KG1 (cell line): Measurements from ENCODE around the gene APOBEC3C.
"Not testable (repeated sequence)": the region's sequence is repeated elsewhere in the genome, so short reads cannot be mapped to it uniquely, and the experiment has no call there.

ENCODE experiments used
- DNase-seq: peaks from one replicate; lab custom pipeline; 2025; lab: John Stamatoyannopoulos, UW

APOBEC3C gene

GRCh38 chr22:39021552-39022250 lies 7.6 kb downstream of the APOBEC3C start:
- no peak for DNase-seq

- DNase-seq = no peak
Measured at GRCh38 chr22:39024519-39025308, 10.7 kb downstream of the APOBEC3C start.

- DNase-seq = no peak
Measured at GRCh38 chr22:39026509-39027150, 12.6 kb downstream of the APOBEC3C start.

GRCh38 chr22:39027717-39028116 lies 13.7 kb downstream of the APOBEC3C start:
- DNase-seq = no peak

- no peak for DNase-seq
Measured at GRCh38 chr22:39028281-39028680, 14.2 kb downstream of the APOBEC3C start.

GRCh38 chr22:39029227-39029626 lies 15.2 kb downstream of the APOBEC3C start:
- DNase-seq = no peak

- DNase-seq = no peak
Measured at GRCh38 chr22:39030705-39031104, 16.6 kb downstream of the APOBEC3C start.

- DNase-seq = not testable (repeated sequence)
Measured at GRCh38 chr22:39031434-39032295, 17.6 kb downstream of the APOBEC3C start.

- DNase-seq = not testable (repeated sequence)
Measured at GRCh38 chr22:39037071-39037470, 23.0 kb downstream of the APOBEC3C start.

GRCh38 chr22:39039306-39040126 lies 25.5 kb downstream of the APOBEC3C start:
- no peak for DNase-seq

- DNase-seq = not testable (repeated sequence)
Measured at GRCh38 chr22:39040155-39040537, 26.1 kb downstream of the APOBEC3C start.

GRCh38 chr22:39040538-39041296 lies 26.7 kb downstream of the APOBEC3C start, which contains the start of gene APOBEC3F:
APOBEC3F (plus strand) TSS chr22:39040864; CDS start chr22:39040961, 97 bp downstream.
- DNase-seq = not testable (repeated sequence)

- DNase-seq = no peak
Measured at GRCh38 chr22:39041908-39042307, 27.9 kb downstream of the APOBEC3C start.

GRCh38 chr22:39043063-39043462 lies 29.0 kb downstream of the APOBEC3C start:
- not testable (repeated sequence) for DNase-seq

- not testable (repeated sequence) for DNase-seq
Measured at GRCh38 chr22:39045136-39045535, 31.1 kb downstream of the APOBEC3C start.

GRCh38 chr22:39049486-39049885 lies 35.4 kb downstream of the APOBEC3C start:
- DNase-seq = not testable (repeated sequence)

- not testable (repeated sequence) for DNase-seq
Measured at GRCh38 chr22:39051844-39052495, 37.9 kb downstream of the APOBEC3C start.

GRCh38 chr22:39055658-39056057 lies 41.6 kb downstream of the APOBEC3C start:
- no peak for DNase-seq

- not testable (repeated sequence) for DNase-seq
Measured at GRCh38 chr22:39061290-39061689, 47.2 kb downstream of the APOBEC3C start.
